Liver (tissue), 9 donors: ENCODE results near the gene PIK3CG. TPM values are rescaled to one million over a fixed set of nuclear protein-coding genes. Genes with fewer than 3 reads are reported as not detected.

Experiments
- DNase-seq: peaks from one replicate; pipeline ENCODE4 v3.0.0-alpha.2; 2017; ENCODE audit warnings: low spot score
- H3K27ac ChIP-seq, 2 donors: one replicate each; pipeline ENCODE4 v1.7.0; 2013; ENCODE audit warnings: inconsistent platforms in 2 of 2, low read length in 2 of 2, control low read depth in 1 of 2, low read depth in 1 of 2, mild to moderate bottlenecking in 1 of 2
- H3K27me3 ChIP-seq, 4 donors: one replicate each; pipeline versions ENCODE4 v1.6.1 to v1.7.0; 2013; ENCODE audit warnings: low read length in 3 of 4, inconsistent platforms in 1 of 4, mild to moderate bottlenecking in 1 of 4, moderate library complexity in 1 of 4; ENCODE audit not compliant: control insufficient read depth in 4 of 4, insufficient read depth in 4 of 4
- H3K36me3 ChIP-seq, 4 donors: one replicate each; pipeline versions ENCODE4 v1.6.1 to v1.7.0; 2013; ENCODE audit warnings: low read length in 3 of 4, mild to moderate bottlenecking in 3 of 4, low read depth in 1 of 4, moderate library complexity in 1 of 4; ENCODE audit not compliant: control insufficient read depth in 4 of 4, insufficient read depth in 3 of 4
- H3K4me1 ChIP-seq, 4 donors: one replicate each; pipeline versions ENCODE4 v1.6.1 to v1.7.0; 2013; ENCODE audit warnings: low read length in 3 of 4, mild to moderate bottlenecking in 3 of 4, moderate library complexity in 1 of 4; ENCODE audit not compliant: control insufficient read depth in 4 of 4, insufficient read depth in 4 of 4
- H3K4me3 ChIP-seq, 3 donors: one replicate each; pipeline versions ENCODE4 v1.6.1 to v1.7.0; 2013; ENCODE audit warnings: low read length in 3 of 3, control low read depth in 1 of 3, low read depth in 1 of 3, mild to moderate bottlenecking in 1 of 3
- H3K9ac ChIP-seq, 2 donors: one replicate each; pipeline ENCODE4 v1.7.0; 2013; ENCODE audit warnings: low read length in 2 of 2, mild to moderate bottlenecking in 2 of 2, moderate library complexity in 2 of 2, control low read depth in 1 of 2, low read depth in 1 of 2
- H3K9me3 ChIP-seq, 4 donors: one replicate each; pipeline versions ENCODE4 v1.6.1 to v1.7.0; 2013; ENCODE audit warnings: low read length in 3 of 4; ENCODE audit not compliant: control insufficient read depth in 4 of 4
- ATF3 ChIP-seq: IDR thresholded peaks from 2 replicates; pipeline ENCODE4 v1.6.1; 2016; ENCODE audit warnings: antibody characterized with exemption
- CTCF ChIP-seq: fragments of 150-350 bp; IDR thresholded peaks from 2 replicates; pipeline ENCODE4 v1.5.1; 2017; ENCODE audit warnings: improper control_type of control experiment, low read depth, low read length; ENCODE audit not compliant: missing input control
- FOXA1 ChIP-seq: IDR thresholded peaks from 2 replicates; pipeline ENCODE4 v1.6.1; 2016; ENCODE audit warnings: antibody characterized with exemption
- FOXA2 ChIP-seq: IDR thresholded peaks from 2 replicates; pipeline ENCODE4 v1.6.1; 2016; ENCODE audit warnings: antibody characterized with exemption
- HNF4G ChIP-seq: IDR thresholded peaks from 2 replicates; pipeline ENCODE4 v1.6.1; 2016; ENCODE audit warnings: antibody characterized with exemption
- MAX ChIP-seq: IDR thresholded peaks from 2 replicates; pipeline ENCODE4 v1.6.1; 2016; ENCODE audit warnings: antibody characterized with exemption
- RAD21 ChIP-seq, 2 donors: IDR thresholded peaks; 2 replicates each; pipeline ENCODE4 v1.6.1; 2016; ENCODE audit warnings: antibody characterized with exemption in 2 of 2, mild to moderate bottlenecking in 2 of 2
- SP1 ChIP-seq: IDR thresholded peaks from 2 replicates; pipeline ENCODE4 v1.6.1; 2018; ENCODE audit warnings: antibody characterized with exemption, mild to moderate bottlenecking
- TAF1 ChIP-seq: conservative IDR thresholded peaks from 2 replicates; pipeline ENCODE4 v1.6.1; 2016; ENCODE audit warnings: antibody characterized with exemption, mild to moderate bottlenecking
- YY1 ChIP-seq: IDR thresholded peaks from 2 replicates; pipeline ENCODE4 v1.6.1; 2016; ENCODE audit warnings: antibody characterized with exemption, mild to moderate bottlenecking
- ZBTB33 ChIP-seq: IDR thresholded peaks from 2 replicates; pipeline ENCODE4 v1.6.1; 2016; ENCODE audit warnings: antibody characterized with exemption
- WGBS: extraction: QIAGEN DNeasy Blood & Tissue Kit; methylation state at CpG from one replicate; pipeline ENCODE4 v1.1.7; 2013; 5-methylcytosine and 5-hydroxymethylcytosine counted together
- polyA plus RNA-seq, 2 donors: library from polyadenylated mRNA; stranded (reverse) in 1 of 2; unstranded in 1 of 2; fragments of 200-250 nt in 1 of 2; fragments of >200 nt in 1 of 2; fragmentation: Nextera tagmentation in 1 of 2; extraction: Ambion mirVana in 1 of 2; gene quantifications; one replicate each; pipeline versions ENCODE4 v1.2.1 to v1.2.3, GENCODE V29; 2013 to 2015
- total RNA-seq, 2 donors: library from RNA; depleted of rRNA; stranded (reverse); fragments of >200 nt; gene quantifications; one replicate each; pipeline ENCODE4 v1.2.3, GENCODE V29; 2014
- donor health status: healthy.
- donor health status: healthy.
- donor health status: healthy.
- donor health status: healthy.
- donor health status: healthy.

Gene PIK3CG
- total and polyA plus RNA-seq, 4 donors = 0.36 to 4.1 (median 1.3) TPM

- 95% methylated on average over 54 of the region's 54 CpGs for WGBS
These were observed 2.7 kb downstream of the PIK3CG start for GRCh38 chr7:106867641-106868351.

GRCh38 chr7:106868364-106868763 is 3.3 kb downstream of the PIK3CG start:
- no peak overlapping the region for H3K4me3 ChIP-seq

More at GRCh38 chr7:106867641-106868351, 2.7 kb downstream of the PIK3CG start:
- H3K27ac ChIP-seq = no peak overlapping the region
- no peak for DNase-seq
- no peaks in the 10 kb centered on the region for H3K27me3 ChIP-seq
- no peak overlapping the region for H3K4me3 ChIP-seq
- no peaks in the 10 kb centered on the region for H3K9me3 ChIP-seq
- no peak overlapping the region for H3K9ac ChIP-seq
- TF ChIP-seq YY1 (no peak), ATF3 (no peak)
- H3K36me3 ChIP-seq = no peaks in the 10 kb centered on the region
- no peaks in the 10 kb centered on the region for H3K4me1 ChIP-seq

GRCh38 chr7:106869954-106870353 is 4.9 kb downstream of the PIK3CG start:
- Histone ChIP-seq H3K4me3 (no peak overlapping the region), H3K36me3 (no peaks in the 10 kb centered on the region), H3K9ac (no peak overlapping the region), H3K9me3 (no peaks in the 10 kb centered on the region), H3K4me1 (no peaks in the 10 kb centered on the region), H3K27ac (no peak overlapping the region), H3K27me3 (no peaks in the 10 kb centered on the region)
- DNase-seq = no peak
- WGBS = 81% methylated on average over 1 of the region's 1 CpG
- no peak for TF ChIP-seq HNF4G
- TF ChIP-seq ZBTB33 = no peak
- TF ChIP-seq YY1 = no peak
- no peak for TF ChIP-seq ATF3
- TF ChIP-seq RAD21 (IDR thresholded peaks at IDR 0.05) = no peak
- no peak for TF ChIP-seq TAF1
- no peak for TF ChIP-seq MAX
- TF ChIP-seq FOXA2 = no peak
- TF ChIP-seq CTCF = no peak

More at GRCh38 chr7:106868364-106868763, 3.3 kb downstream of the PIK3CG start:
- no peak for DNase-seq
- no peaks in the 10 kb centered on the region for H3K9me3 ChIP-seq
- TF ChIP-seq SP1 = no peak
- TF ChIP-seq FOXA1 = no peak
- no peak for TF ChIP-seq CTCF
- TF ChIP-seq MAX = no peak
- no peak for TF ChIP-seq ATF3
- no peaks in the 10 kb centered on the region for H3K4me1 ChIP-seq
- H3K27me3 ChIP-seq = no peaks in the 10 kb centered on the region
- no peak overlapping the region for H3K9ac ChIP-seq
- H3K27ac ChIP-seq = no peak overlapping the region
- no peaks in the 10 kb centered on the region for H3K36me3 ChIP-seq
- 95% methylated on average over 20 of the region's 20 CpGs for WGBS
